ENCODE results near the gene PHF2.

DNA sequence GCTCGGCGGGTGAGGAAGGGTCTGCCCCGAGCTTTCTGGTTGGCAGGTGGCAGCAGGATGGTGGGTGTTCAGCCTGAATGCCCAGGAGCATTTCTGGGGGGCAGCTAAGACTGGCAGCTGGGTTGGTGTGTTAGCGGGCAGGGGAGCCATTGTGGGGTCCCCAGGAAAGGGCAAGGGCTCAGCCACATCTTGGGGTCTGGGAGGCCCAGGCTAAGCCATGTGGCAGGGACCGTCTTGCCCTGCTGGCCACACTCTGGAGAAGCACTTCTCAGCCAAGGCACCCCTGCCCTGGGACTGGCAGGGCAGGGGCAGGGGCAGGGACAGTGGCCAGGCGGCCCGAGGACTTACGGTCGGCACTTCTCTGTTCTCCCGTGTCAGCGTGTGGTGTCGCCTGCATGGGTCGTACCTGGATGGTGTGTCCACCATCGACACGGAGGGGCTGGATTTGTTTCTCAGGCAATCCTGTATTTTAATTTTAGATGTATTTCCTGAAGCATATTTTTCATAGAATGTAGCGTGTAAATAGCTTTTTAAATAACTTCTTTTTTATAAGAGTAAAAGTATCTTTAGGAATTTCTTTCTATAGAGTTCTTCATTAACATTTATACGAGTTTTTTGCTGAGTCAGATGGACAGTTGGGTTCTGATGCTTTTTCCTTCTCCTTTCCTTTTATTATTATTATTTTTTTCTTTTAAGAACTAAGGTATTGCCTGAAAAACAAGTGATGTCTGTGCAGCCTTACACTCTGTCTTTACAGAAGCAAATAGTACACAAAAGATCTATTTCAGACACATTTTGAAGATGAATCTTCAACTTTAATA is 102.0 kb downstream of the PHF2 start:
- TF ChIP-seq, protein P1, sequence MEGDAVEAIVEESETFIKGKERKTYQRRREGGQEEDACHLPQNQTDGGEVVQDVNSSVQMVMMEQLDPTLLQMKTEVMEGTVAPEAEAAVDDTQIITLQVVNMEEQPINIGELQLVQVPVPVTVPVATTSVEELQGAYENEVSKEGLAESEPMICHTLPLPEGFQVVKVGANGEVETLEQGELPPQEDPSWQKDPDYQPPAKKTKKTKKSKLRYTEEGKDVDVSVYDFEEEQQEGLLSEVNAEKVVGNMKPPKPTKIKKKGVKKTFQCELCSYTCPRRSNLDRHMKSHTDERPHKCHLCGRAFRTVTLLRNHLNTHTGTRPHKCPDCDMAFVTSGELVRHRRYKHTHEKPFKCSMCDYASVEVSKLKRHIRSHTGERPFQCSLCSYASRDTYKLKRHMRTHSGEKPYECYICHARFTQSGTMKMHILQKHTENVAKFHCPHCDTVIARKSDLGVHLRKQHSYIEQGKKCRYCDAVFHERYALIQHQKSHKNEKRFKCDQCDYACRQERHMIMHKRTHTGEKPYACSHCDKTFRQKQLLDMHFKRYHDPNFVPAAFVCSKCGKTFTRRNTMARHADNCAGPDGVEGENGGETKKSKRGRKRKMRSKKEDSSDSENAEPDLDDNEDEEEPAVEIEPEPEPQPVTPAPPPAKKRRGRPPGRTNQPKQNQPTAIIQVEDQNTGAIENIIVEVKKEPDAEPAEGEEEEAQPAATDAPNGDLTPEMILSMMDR (IDR thresholded peaks at IDR 0.05), result no peak
- TF ChIP-seq ZFX (IDR thresholded peaks at IDR 0.05; ENCODE audit: borderline replicate concordance), result no peak
